AG10803 (cell line): Measurements from ENCODE around the gene BCKDK.

ENCODE experiments used
- DNase-seq: peaks from one replicate; pipeline ENCODE4 v3.0.0; 2010; ENCODE audit warnings: low read depth
- H3K4me3 ChIP-seq: 2 replicates; pipeline ENCODE4 v1.5.1; 2011; ENCODE audit warnings: mild to moderate bottlenecking, low read length, control low read depth
- TF ChIP-seq, protein P1 (sequence below): conservative IDR thresholded peaks from 2 replicates; pipeline ENCODE4 v1.5.1; 2011; ENCODE audit warnings: mild to moderate bottlenecking, low read length, control low read depth, inconsistent platforms

BCKDK gene

DNA sequence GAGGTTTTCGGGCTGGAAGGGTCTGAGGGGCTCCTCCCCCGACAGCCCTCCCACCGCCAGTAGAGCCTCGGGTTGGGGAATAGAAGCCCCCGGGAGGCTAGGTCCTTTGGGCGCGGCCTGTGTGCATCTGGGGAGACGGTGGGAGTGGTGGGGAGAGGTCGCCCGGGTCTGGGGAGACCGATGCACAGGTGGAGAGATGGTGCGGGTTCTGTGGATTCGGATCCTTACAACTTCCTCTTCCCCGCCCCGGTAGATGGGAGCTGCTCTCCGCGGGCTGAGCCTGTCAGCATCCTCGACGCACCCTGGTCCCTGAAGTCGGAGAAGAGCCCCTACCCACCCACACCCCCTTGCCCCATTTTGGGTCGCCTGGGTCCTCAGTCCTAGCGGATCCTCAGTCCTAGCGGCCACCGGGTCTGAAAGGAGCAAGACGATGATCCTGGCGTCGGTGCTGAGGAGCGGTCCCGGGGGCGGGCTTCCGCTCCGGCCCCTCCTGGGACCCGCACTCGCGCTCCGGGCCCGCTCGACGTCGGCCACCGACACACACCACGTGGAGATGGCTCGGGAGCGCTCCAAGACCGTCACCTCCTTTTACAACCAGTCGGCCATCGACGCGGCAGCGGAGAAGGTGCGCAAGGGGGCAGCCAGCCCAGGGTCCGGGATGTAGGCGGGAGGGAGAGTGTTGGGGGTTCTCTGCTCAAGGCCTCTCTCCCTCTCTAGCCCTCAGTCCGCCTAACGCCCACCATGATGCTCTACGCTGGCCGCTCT, 790 bp downstream of the BCKDK start:
- DNase-seq: no peak
- TF ChIP-seq, protein P1, sequence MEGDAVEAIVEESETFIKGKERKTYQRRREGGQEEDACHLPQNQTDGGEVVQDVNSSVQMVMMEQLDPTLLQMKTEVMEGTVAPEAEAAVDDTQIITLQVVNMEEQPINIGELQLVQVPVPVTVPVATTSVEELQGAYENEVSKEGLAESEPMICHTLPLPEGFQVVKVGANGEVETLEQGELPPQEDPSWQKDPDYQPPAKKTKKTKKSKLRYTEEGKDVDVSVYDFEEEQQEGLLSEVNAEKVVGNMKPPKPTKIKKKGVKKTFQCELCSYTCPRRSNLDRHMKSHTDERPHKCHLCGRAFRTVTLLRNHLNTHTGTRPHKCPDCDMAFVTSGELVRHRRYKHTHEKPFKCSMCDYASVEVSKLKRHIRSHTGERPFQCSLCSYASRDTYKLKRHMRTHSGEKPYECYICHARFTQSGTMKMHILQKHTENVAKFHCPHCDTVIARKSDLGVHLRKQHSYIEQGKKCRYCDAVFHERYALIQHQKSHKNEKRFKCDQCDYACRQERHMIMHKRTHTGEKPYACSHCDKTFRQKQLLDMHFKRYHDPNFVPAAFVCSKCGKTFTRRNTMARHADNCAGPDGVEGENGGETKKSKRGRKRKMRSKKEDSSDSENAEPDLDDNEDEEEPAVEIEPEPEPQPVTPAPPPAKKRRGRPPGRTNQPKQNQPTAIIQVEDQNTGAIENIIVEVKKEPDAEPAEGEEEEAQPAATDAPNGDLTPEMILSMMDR: no peak
- peak overlapping the region; percentile 74 for H3K4me3 ChIP-seq

DNA sequence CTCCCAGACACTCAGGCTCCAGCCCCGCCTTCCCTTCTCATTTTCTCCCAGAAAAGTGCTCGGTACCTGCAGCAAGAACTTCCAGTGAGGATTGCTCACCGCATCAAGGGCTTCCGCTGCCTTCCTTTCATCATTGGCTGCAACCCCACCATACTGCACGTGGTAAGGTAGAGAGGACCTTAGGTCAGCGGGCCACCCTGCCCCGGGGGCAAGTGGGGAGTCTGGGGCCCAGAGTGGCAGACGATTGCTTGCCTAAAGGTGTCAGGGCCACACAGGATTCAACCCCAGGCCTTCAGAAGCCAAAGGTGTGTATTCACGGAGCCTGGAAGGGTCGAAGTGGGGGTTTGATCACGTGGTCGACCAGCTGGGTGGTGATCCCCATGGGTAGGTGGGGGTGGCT, 1.4 kb downstream of the BCKDK start:
- TF ChIP-seq, protein P1: no peak
- H3K4me3 ChIP-seq: no peak overlapping the region; the same call in 1 of the 2 replicates
- DNase-seq: no peak

DNA sequence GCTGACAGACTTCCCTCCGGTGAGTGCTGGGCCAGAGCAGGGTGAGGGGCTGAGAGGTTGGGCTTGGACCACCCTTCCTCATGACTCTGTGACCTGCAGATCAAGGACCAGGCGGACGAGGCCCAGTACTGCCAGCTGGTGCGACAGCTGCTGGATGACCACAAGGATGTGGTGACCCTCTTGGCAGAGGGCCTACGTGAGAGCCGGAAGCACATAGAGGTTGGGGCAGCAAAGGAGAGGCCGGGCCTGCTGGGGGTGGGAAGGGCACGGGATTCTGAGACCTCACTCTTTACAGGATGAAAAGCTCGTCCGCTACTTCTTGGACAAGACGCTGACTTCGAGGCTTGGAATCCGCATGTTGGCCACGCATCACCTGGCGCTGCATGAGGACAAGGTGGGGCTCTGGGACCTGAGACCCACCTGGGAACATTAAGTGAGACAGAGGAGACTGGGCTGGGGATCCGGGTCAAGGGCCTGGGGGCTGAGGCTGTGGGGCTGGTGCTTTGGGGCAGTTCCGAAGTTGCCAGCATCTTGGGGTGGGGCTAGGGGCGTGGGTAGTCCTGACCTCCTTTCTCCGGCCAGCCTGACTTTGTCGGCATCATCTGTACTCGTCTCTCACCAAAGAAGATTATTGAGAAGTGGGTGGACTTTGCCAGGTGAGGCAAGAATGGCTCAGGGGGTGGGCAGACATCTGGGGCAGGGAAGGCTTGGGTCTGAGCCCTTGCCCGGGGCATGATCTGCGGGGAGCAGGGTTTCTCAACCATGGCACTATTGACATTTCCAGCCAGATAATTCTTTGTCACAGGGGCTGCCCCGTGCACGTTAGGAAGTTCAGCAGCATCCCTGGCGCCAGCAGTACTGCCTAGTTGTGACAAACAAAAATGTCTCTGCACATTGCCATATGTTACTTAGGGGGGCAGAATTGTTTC, 2.2 kb downstream of the BCKDK start:
- H3K4me3 ChIP-seq: no peak overlapping the region; the same call in 1 of the 2 replicates
- TF ChIP-seq, protein P1: no peak
- DNase-seq: no peak

DNA sequence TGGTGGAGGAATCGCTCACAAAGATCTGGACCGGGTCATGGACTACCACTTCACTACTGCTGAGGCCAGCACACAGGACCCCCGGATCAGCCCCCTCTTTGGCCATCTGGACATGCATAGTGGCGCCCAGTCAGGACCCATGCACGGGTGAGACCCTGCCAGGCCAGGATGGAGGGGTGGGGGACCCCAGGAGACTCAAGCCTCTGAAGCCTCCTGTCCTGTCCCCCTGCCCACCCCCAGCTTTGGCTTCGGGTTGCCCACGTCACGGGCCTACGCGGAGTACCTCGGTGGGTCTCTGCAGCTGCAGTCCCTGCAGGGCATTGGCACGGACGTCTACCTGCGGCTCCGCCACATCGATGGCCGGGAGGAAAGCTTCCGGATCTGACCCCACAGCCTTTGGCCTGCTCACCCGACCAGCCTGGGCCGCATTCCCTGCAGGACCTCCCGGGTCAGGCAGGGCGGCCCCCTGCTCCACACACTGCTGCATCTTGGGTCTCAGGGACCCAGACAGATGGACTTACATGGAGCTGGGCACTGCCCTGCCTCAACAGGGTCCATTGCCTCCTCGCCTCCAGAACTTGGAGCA, 3.8 kb downstream of the BCKDK start:
- H3K4me3 ChIP-seq: no peak overlapping the region
- TF ChIP-seq, protein P1: no peak
- DNase-seq: no peak

DNA sequence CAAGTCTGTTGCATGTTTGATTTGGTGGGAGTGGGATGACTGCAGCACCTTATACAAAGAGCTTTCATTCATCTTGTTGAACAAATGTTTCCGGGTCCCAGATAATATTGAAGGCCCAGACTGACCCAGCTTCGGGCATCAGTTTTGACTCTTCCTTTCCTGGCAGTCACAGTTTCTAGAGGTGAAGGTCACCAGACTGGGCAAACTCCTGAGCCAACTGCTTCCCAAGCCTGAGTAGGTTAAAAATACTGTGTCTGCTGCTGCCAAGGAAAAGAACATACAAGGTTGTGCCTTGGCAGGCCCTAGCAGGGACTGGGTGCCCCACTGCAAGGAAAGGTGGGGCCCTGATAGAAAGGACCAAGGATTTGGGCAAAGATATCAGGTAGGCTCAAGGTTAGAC, 4.5 kb downstream of the BCKDK start:
- TF ChIP-seq, protein P1: no peak
- no peak for DNase-seq
- no peak overlapping the region for H3K4me3 ChIP-seq

DNA sequence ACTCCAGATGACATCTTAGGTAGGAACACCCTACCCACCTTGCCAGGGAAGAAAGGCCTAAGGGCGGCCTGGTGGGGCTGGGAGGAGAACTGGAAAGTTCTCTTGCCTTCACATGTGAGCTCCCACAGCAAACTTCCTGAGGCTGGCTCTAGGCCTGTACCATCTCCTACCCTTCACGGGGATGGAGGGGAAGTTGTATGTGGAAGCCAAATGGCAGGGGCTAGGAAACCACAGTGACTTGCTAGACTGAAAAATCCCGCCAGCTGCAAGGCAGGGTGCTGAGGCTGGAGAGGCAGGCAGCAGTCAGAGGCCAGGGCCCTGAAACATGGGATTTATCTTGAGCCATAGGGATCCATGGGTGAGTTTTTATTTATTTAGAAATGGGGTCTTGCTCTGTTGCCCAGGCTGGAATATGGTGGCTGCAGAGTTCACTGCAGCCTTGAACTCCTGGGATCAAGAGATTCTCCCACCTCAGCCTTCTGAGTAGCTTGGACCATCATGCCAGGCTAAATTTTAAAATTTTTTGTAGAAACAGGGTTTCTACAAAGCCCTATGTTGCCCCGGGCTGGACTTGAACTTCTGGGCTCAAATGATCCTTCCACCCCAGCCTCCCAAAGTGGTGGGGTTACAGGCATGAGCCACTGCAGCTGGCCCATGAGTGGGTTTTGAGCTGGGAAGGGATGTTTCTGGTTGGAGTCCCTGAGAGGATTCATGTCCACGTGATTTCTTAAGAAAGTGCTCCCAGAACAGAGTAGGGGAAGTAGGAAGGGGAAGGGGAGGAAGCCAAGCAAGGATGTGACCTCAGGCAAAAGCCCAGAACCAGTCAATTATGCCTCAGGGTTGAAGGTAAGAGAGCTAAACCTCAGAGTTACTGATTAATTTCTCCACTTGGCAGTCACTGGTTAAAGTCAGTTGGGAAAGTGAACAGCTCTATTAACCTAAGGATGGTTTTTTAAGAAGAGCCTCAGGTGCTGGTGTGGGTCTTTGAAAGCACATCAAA, 5.2 kb downstream of the BCKDK start:
- DNase-seq: no peak
- no peak overlapping the region for H3K4me3 ChIP-seq
- TF ChIP-seq, protein P1: no peak
